ENCODE measurements around the gene MYBPC3. TPM values are rescaled to one million over a fixed set of nuclear protein-coding genes. Genes with fewer than 3 reads are reported as not detected.
A peak's percentile ranks its signal among the peaks of the same experiment; 100 is the strongest.

MYBPC3 gene
- not detected for polyA plus RNA-seq (2013, experiment 1 of 2)
- polyA plus RNA-seq (2013, experiment 2 of 2), result 0.01 TPM

DNA sequence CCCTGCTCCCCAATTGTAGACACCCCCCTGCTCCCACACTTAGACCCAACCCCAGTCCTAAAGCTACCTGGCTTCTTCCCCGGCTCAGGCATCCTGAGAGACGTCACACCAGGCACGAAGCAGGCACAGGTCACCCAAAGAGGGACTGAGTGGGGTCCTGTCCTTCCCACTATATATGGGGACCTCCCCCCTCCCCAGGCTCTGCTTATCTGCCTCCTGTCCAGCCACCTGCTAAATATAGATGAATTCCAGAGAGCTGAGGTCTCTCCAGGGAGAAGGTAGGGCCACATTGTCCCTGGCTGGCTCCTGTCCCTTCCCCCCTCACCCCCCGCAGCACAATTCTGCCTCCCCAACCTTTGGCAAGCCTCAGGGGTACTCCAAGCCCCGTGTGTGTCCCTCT is at the start of gene MYBPC3:
Gene MYBPC3, minus strand, starts transcription at position 147 of the 400 bp plus-strand sequence. Its CDS starts 55 bp downstream, at position 92.
- H3K23ac ChIP-seq (ENCODE audit: low read depth, low read length, poor library complexity), result no peak within 1 kb of the TSS
- peaks cover 3 to 5% of the 10 kb centered on the region in 2 donors for H3K4me1 ChIP-seq (ENCODE audit: control insufficient read depth in 2 of 2, insufficient read depth in 1 of 2, low read depth in 1 of 2, low read length in 2 of 2)
- H4K8ac ChIP-seq (ENCODE audit: low read depth, low read length), result no peak within 1 kb of the TSS
- no peak within 1 kb of the TSS for H4K91ac ChIP-seq (ENCODE audit: low read depth, low read length, poor library complexity)
- peaks cover 0 to 18% (median 0%) of the 10 kb centered on the region in 3 experiments for H3K27me3 ChIP-seq (ENCODE audit: control insufficient read depth in 3 of 3, insufficient read depth in 3 of 3, low read depth in 1 of 3, low read length in 3 of 3)
- H2AFZ ChIP-seq (ENCODE audit: low read length), result no peak within 1 kb of the TSS
- H2AK5ac ChIP-seq (ENCODE audit: low read depth, low read length), result peak within 1 kb of the TSS; percentile 67
- peak within 1 kb of the TSS; percentile 8 for H3K18ac ChIP-seq (ENCODE audit: low read length)
- H2BK120ac ChIP-seq (ENCODE audit: low read depth, low read length), result no peak within 1 kb of the TSS
- no peak for DNase-seq (ENCODE audit: low spot score)
- H3K4me3 ChIP-seq (ENCODE audit: low read length in 2 of 2), result no peak within 1 kb of the TSS
- H3K79me1 ChIP-seq (ENCODE audit: low read depth, low read length), result peaks cover 1% of the 10 kb centered on the region
- no peak within 1 kb of the TSS for H2BK12ac ChIP-seq (ENCODE audit: low read length)
- no peak within 1 kb of the TSS for H3K27ac ChIP-seq (replicated peaks; ENCODE audit: low read length)
- no peak within 1 kb of the TSS for H3K4me2 ChIP-seq (ENCODE audit: insufficient read depth, low read length, poor library complexity, severe bottlenecking)
- no peaks in the 10 kb centered on the region for H3K36me3 ChIP-seq (replicated peaks in 1 of 2; ENCODE audit: control insufficient read depth in 2 of 2, insufficient read depth in 2 of 2, low read length in 2 of 2)
- no peak within 1 kb of the TSS for H2BK5ac ChIP-seq (ENCODE audit: low read length)
- no peak within 1 kb of the TSS for H2BK15ac ChIP-seq (ENCODE audit: low read length)
- H3K14ac ChIP-seq (ENCODE audit: low read length), result no peak within 1 kb of the TSS
- no CpG with 5 or more reads among the region's 5 CpGs for WGBS, 2 donors (ENCODE audit: extremely low coverage in 2 of 2, insufficient read length in 2 of 2, insufficient replicate concordance in 1 of 2)
- H3K9me3 ChIP-seq (replicated peaks in 1 of 2; ENCODE audit: control insufficient read depth in 2 of 2, insufficient read depth in 1 of 2, low read depth in 1 of 2, low read length in 2 of 2), result peaks cover 0 to 14% of the 10 kb centered on the region in 2 donors
- H3K9ac ChIP-seq (ENCODE audit: low read depth, low read length, poor library complexity), result no peak within 1 kb of the TSS
- H3K4ac ChIP-seq (ENCODE audit: low read length), result no peak within 1 kb of the TSS

DNA sequence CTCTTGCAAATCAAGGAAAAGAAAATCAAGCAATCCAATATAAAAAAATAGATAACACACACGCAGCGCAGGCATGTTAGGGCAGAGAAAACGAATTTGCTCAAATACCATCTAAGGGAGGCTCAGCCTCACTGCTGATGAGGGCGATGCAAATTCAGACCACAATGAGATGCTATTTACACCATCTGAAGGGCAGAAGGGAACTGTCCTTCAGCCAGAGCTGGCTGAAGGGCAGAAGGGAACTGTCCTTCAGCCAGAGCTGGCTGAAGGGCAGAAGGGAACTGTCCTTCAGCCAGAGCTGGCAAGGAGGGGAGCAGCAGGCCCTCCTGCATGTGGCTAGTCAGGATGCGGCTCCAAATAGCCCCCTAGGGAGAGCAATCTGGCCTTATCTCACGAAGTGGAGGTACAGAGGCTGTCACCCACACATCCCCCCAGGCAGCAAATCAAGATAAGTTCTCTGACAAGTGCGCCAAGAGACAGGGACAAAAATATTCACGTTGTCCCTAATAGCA is 48.3 kb upstream of the MYBPC3 start:
- peak overlapping the region; percentile 11 for H3K18ac ChIP-seq (ENCODE audit: low read length)

DNA sequence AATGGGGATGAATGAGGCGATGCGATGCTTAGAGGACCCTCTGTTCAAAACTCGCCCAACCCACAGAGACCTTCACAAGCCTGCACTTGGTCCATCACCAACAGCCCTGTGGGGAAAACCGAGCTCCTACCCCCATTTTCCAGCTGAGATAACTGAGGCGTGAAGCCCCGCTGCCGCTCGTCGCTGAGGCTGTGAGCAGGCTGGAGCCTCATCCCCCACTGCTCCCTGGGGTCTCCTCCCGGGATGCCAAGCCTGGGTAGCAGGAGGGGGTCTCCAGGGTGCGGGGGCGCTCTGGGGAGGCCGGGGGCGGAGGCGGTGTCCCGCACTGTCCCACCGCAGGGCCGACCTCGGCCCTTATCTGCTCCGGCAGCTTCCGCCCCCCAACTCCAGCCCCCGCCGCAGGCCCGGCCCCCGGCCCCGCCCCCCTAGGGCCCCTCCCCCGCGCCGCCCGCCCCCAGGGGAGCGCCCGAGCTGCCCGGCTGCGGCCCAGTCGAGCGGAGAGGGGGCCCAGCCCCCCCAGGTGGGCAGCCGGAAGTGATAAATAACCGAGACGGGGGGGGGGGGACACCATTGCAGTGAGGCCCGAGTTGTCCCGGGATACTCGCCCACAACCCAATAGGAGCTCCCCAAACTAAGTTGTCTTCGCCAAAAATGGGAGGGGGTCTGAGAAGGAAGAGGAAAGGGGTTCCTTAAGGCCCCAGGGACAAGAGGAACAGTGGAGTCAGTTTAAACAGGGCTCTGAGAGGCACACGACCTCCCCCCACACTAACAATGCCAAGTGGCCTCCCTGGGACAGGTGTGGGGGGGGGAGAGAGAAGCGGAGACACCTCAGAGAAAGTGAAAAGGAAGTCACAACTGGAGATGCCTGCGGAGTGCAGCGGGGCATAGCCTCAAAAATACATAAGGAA is 47.6 kb upstream of the MYBPC3 start:
- Histone ChIP-seq H3K27me3 (ENCODE audit: control insufficient read depth in 3 of 3, insufficient read depth in 3 of 3, low read depth in 1 of 3, low read length in 3 of 3) (no peaks in the 10 kb centered on the region), H3K23ac (ENCODE audit: low read depth, low read length, poor library complexity) (no peak overlapping the region), H3K9me3 (replicated peaks in 1 of 2; ENCODE audit: control insufficient read depth in 2 of 2, insufficient read depth in 1 of 2, low read depth in 1 of 2, low read length in 2 of 2) (no peaks in the 10 kb centered on the region), H3K4ac (ENCODE audit: low read length) (no peak overlapping the region), H3K4me2 (ENCODE audit: insufficient read depth, low read length, poor library complexity, severe bottlenecking) (peak overlapping the region; percentile 83), H2BK15ac (ENCODE audit: low read length) (peak overlapping the region; percentile 38), H3K4me1 (ENCODE audit: control insufficient read depth in 2 of 2, insufficient read depth in 1 of 2, low read depth in 1 of 2, low read length in 2 of 2) (peaks cover 6% of the 10 kb centered on the region in 2 donors), H2BK120ac (ENCODE audit: low read depth, low read length) (no peak overlapping the region), H3K36me3 (replicated peaks in 1 of 2; ENCODE audit: control insufficient read depth in 2 of 2, insufficient read depth in 2 of 2, low read length in 2 of 2) (no peaks in the 10 kb centered on the region), H3K18ac (ENCODE audit: low read length) (peak overlapping the region; percentile 97), H2AFZ (ENCODE audit: low read length) (peak overlapping the region; percentile 86), H3K27ac (replicated peaks; ENCODE audit: low read length) (no peak overlapping the region), H3K14ac (ENCODE audit: low read length) (no peak overlapping the region), H2BK5ac (ENCODE audit: low read length) (no peak overlapping the region), H2AK5ac (ENCODE audit: low read depth, low read length) (peak overlapping the region; percentile 60), H2BK12ac (ENCODE audit: low read length) (no peak overlapping the region), H4K91ac (ENCODE audit: low read depth, low read length, poor library complexity) (no peak overlapping the region), H3K4me3 (ENCODE audit: low read length in 2 of 2) (peak overlapping the region; percentile 48 to 76), H3K79me1 (ENCODE audit: low read depth, low read length) (no peaks in the 10 kb centered on the region), H3K9ac (ENCODE audit: low read depth, low read length, poor library complexity) (peak overlapping the region; percentile 60), H4K8ac (ENCODE audit: low read depth, low read length) (no peak overlapping the region)
- no CpG with 5 or more reads among the region's 47 CpGs for WGBS, 2 donors (ENCODE audit: extremely low coverage in 2 of 2, insufficient read length in 2 of 2, insufficient replicate concordance in 1 of 2)
- DNase-seq (ENCODE audit: low spot score), result no peak

More for the DNA sequence above, 48.3 kb upstream of the MYBPC3 start:
- Histone ChIP-seq H3K23ac (ENCODE audit: low read depth, low read length, poor library complexity) (no peak overlapping the region), H3K4ac (ENCODE audit: low read length) (no peak overlapping the region), H3K27ac (replicated peaks; ENCODE audit: low read length) (no peak overlapping the region), H4K91ac (ENCODE audit: low read depth, low read length, poor library complexity) (no peak overlapping the region), H3K27me3 (ENCODE audit: control insufficient read depth in 3 of 3, insufficient read depth in 3 of 3, low read depth in 1 of 3, low read length in 3 of 3) (no peaks in the 10 kb centered on the region), H4K8ac (ENCODE audit: low read depth, low read length) (no peak overlapping the region), H2BK5ac (ENCODE audit: low read length) (no peak overlapping the region), H3K36me3 (replicated peaks in 1 of 2; ENCODE audit: control insufficient read depth in 2 of 2, insufficient read depth in 2 of 2, low read length in 2 of 2) (no peaks in the 10 kb centered on the region), H3K14ac (ENCODE audit: low read length) (no peak overlapping the region), H3K9ac (ENCODE audit: low read depth, low read length, poor library complexity) (no peak overlapping the region), H2BK15ac (ENCODE audit: low read length) (no peak overlapping the region), H2AK5ac (ENCODE audit: low read depth, low read length) (no peak overlapping the region), H3K79me1 (ENCODE audit: low read depth, low read length) (no peaks in the 10 kb centered on the region), H3K4me1 (ENCODE audit: control insufficient read depth in 2 of 2, insufficient read depth in 1 of 2, low read depth in 1 of 2, low read length in 2 of 2) (peaks cover 6% of the 10 kb centered on the region in 2 donors), H2AFZ (ENCODE audit: low read length) (peak overlapping the region; percentile 86), H3K9me3 (replicated peaks in 1 of 2; ENCODE audit: control insufficient read depth in 2 of 2, insufficient read depth in 1 of 2, low read depth in 1 of 2, low read length in 2 of 2) (no peaks in the 10 kb centered on the region), H2BK12ac (ENCODE audit: low read length) (no peak overlapping the region), H2BK120ac (ENCODE audit: low read depth, low read length) (no peak overlapping the region), H3K4me3 (ENCODE audit: low read length in 2 of 2) (no peak overlapping the region), H3K4me2 (ENCODE audit: insufficient read depth, low read length, poor library complexity, severe bottlenecking) (peak overlapping the region; percentile 58)
- no CpG with 5 or more reads among the region's 8 CpGs for WGBS, 2 donors (ENCODE audit: extremely low coverage in 2 of 2, insufficient read length in 2 of 2, insufficient replicate concordance in 1 of 2)
- DNase-seq (ENCODE audit: low spot score), result no peak

DNA sequence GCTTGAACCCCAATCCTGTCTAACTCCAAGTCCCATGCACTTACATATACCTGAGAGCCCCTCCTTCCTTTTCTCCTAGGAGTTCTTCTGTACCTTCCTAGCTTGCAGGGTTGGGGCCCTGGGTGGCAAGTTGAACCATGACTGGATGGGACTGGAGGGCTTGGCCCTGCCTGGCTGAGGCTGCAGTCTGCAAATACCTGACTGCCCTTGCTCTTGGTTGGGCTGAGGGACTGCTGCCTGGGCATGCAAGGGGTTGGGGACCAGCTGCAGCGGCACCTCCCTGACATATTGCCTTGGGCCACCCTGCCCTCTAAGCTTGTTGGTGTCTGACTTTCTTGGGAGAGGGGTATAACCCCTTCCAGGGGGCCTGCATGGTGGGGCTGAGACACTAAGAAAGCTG is 46.0 kb upstream of the MYBPC3 start:
- Histone ChIP-seq H3K4me3 (ENCODE audit: low read length in 2 of 2) (no peak overlapping the region), H2BK5ac (ENCODE audit: low read length) (no peak overlapping the region), H3K79me1 (ENCODE audit: low read depth, low read length) (peaks cover 1% of the 10 kb centered on the region), H3K9me3 (replicated peaks in 1 of 2; ENCODE audit: control insufficient read depth in 2 of 2, insufficient read depth in 1 of 2, low read depth in 1 of 2, low read length in 2 of 2) (no peaks in the 10 kb centered on the region), H3K14ac (ENCODE audit: low read length) (no peak overlapping the region), H2BK15ac (ENCODE audit: low read length) (peak overlapping the region; percentile 14), H3K4ac (ENCODE audit: low read length) (peak overlapping the region; percentile 4), H4K91ac (ENCODE audit: low read depth, low read length, poor library complexity) (no peak overlapping the region), H2BK120ac (ENCODE audit: low read depth, low read length) (no peak overlapping the region), H3K23ac (ENCODE audit: low read depth, low read length, poor library complexity) (no peak overlapping the region), H3K27ac (replicated peaks; ENCODE audit: low read length) (no peak overlapping the region), H3K4me2 (ENCODE audit: insufficient read depth, low read length, poor library complexity, severe bottlenecking) (no peak overlapping the region), H2BK12ac (ENCODE audit: low read length) (no peak overlapping the region), H2AK5ac (ENCODE audit: low read depth, low read length) (no peak overlapping the region), H4K8ac (ENCODE audit: low read depth, low read length) (no peak overlapping the region), H3K27me3 (ENCODE audit: control insufficient read depth in 3 of 3, insufficient read depth in 3 of 3, low read depth in 1 of 3, low read length in 3 of 3) (no peaks in the 10 kb centered on the region), H3K4me1 (ENCODE audit: control insufficient read depth in 2 of 2, insufficient read depth in 1 of 2, low read depth in 1 of 2, low read length in 2 of 2) (peaks cover 6% of the 10 kb centered on the region in 2 donors), H3K36me3 (replicated peaks in 1 of 2; ENCODE audit: control insufficient read depth in 2 of 2, insufficient read depth in 2 of 2, low read length in 2 of 2) (no peaks in the 10 kb centered on the region), H2AFZ (ENCODE audit: low read length) (peak overlapping the region; percentile 40), H3K18ac (ENCODE audit: low read length) (no peak overlapping the region), H3K9ac (ENCODE audit: low read depth, low read length, poor library complexity) (peak overlapping the region; percentile 38)
- WGBS, 2 donors (ENCODE audit: extremely low coverage in 2 of 2, insufficient read length in 2 of 2, insufficient replicate concordance in 1 of 2), result no CpG with 5 or more reads among the region's 1 CpG
- DNase-seq (ENCODE audit: low spot score), result no peak

All from neuronal stem cell (in vitro differentiated cells).